CD4-positive, alpha-beta T cell (primary cell): Measurements from ENCODE around the gene CACNA2D2. TPM values are rescaled to one million over a fixed set of nuclear protein-coding genes. Genes with fewer than 3 reads are reported as not detected.

Experiments
- ATAC-seq: fragments of 200-7000 bp; cut with Tn5 transposase; one replicate; pipeline ENCODE4 v1.10.0; 2022; ENCODE audit warnings: mild to moderate bottlenecking; ENCODE audit not compliant: poor library complexity
- CTCF ChIA-PET: fragments of 350-600 bp; sonication (Branson Sonifier 250); formaldehyde crosslinking; loops from one replicate; lab custom pipeline; 2021; ENCODE audit warnings: antibody characterized with exemption, inconsistent platforms; lab: Charles Lee
- POLR2A ChIA-PET: fragments of 350-600 bp; sonication (Branson Sonifier 250); formaldehyde crosslinking; loops from one replicate; lab custom pipeline; 2021; ENCODE audit warnings: antibody characterized with exemption, inconsistent platforms; lab: Charles Lee
- DNase-seq, 14 experiments: peaks; one replicate each; pipeline ENCODE4 v3.0.0-alpha.2; 2013 to 2020; ENCODE audit warnings: mixed read lengths in 2 of 14
- H3K27ac ChIP-seq, 2 donors: one replicate each; pipeline versions ENCODE4 v1.5.1 to v1.7.0; 2013; ENCODE audit warnings: low read length in 2 of 2, low read depth in 1 of 2, mild to moderate bottlenecking in 1 of 2
- H3K27me3 ChIP-seq, 2 experiments: 1 replicate in 1 of 2; 2 replicates in 1 of 2; pipeline versions ENCODE4 v1.6.1 to v1.7.0; 2013; ENCODE audit warnings: low read length in 2 of 2, control low read depth in 1 of 2, mild to moderate bottlenecking in 1 of 2, moderate library complexity in 1 of 2; ENCODE audit not compliant: insufficient read depth in 2 of 2, control insufficient read depth in 1 of 2
- H3K36me3 ChIP-seq: one replicate; pipeline ENCODE4 v1.6.1; 2013; ENCODE audit warnings: low read length, control low read depth; ENCODE audit not compliant: insufficient read depth
- H3K4me1 ChIP-seq: one replicate; pipeline ENCODE4 v1.6.1; 2013; ENCODE audit warnings: low read length, control low read depth; ENCODE audit not compliant: insufficient read depth
- H3K4me3 ChIP-seq: one replicate; pipeline ENCODE4 v1.5.1; 2013; ENCODE audit warnings: mild to moderate bottlenecking, low read length, moderate library complexity
- H3K9me3 ChIP-seq, 2 experiments: 1 replicate in 1 of 2; 2 replicates in 1 of 2; pipeline versions ENCODE4 v1.6.1 to v1.7.0; 2013; ENCODE audit warnings: low read length in 2 of 2, mild to moderate bottlenecking in 2 of 2, control low read depth in 1 of 2, moderate library complexity in 1 of 2; ENCODE audit not compliant: control insufficient read depth in 1 of 2, insufficient read depth in 1 of 2
- H3K27ac Mint-ChIP-seq: one replicate; pipeline ENCODE4 v1.8.0; 2020; ENCODE audit warnings: mixed read lengths
- H3K27me3 Mint-ChIP-seq: one replicate; pipeline ENCODE4 v1.8.0; 2021; ENCODE audit warnings: mixed read lengths
- H3K36me3 Mint-ChIP-seq: one replicate; pipeline ENCODE4 v1.8.0; 2021; ENCODE audit warnings: low read depth, mixed read lengths
- H3K4me1 Mint-ChIP-seq: one replicate; pipeline ENCODE4 v1.8.0; 2021; ENCODE audit warnings: low read depth, mixed read lengths
- H3K4me3 Mint-ChIP-seq: one replicate; pipeline ENCODE4 v1.8.0; 2020; ENCODE audit warnings: mild to moderate bottlenecking, mixed read lengths
- H3K9me3 Mint-ChIP-seq: one replicate; pipeline ENCODE4 v1.8.0; 2020; ENCODE audit warnings: mixed read lengths
- CTCF ChIP-seq: fragments of 200-600 bp; IDR thresholded peaks from one replicate; pipeline ENCODE4 v1.8.0; 2022; ENCODE audit warnings: antibody characterized with exemption, mild to moderate bottlenecking
- intact Hi-C, 2 experiments: fragments of 100-400 bp; cut with DNase I in 1 of 2; cut with micrococcal nuclease in 1 of 2; formaldehyde crosslinking; loops; one replicate each; pipeline versions ENCODE4 v1.15.1 to v1.9.0; 2023 to 2025; cut with DNase I, micrococcal nuclease
- total RNA-seq, 174 experiments: library from RNA in 2 of 174; stranded (reverse) in 2 of 174; gene quantifications; one replicate each; pipeline ENCODE4 v1.2.3 and lab custom pipeline; 2021 to 2026

The CACNA2D2 gene
- total RNA-seq, 2 experiments from 2014 or later = 2.5 to 3.8 TPM

- Histone ChIP-seq H3K9me3 (no peaks in the 10 kb centered on the region), H3K27me3 (no peaks in the 10 kb centered on the region), H3K36me3 (no peaks in the 10 kb centered on the region), H3K27ac (no peak overlapping the region), H3K4me3 (no peak overlapping the region), H3K4me1 (peaks cover 45% of the 10 kb centered on the region)
- no peaks in the 10 kb centered on the region for H3K27me3 Mint-ChIP-seq
- TF ChIP-seq CTCF = no peak
- H3K36me3 Mint-ChIP-seq = no peaks in the 10 kb centered on the region
- peak overlapping the region; percentile 95 for H3K27ac Mint-ChIP-seq
- POLR2A ChIA-PET = interaction anchor here (0.6 to 1.1 kb wide), 3 partner anchors 54 to 120 kb away, joined by 3 to 4 read pairs (median 4); partner anchors contain the start of genes CACNA2D2 and HEMK1
- H3K9me3 Mint-ChIP-seq = no peaks in the 10 kb centered on the region
- CTCF ChIA-PET = no interaction called here
- DNase-seq (no peak), ATAC-seq (no peak)
- peak overlapping the region; percentile 88 for H3K4me3 Mint-ChIP-seq
- intact Hi-C loops = no loop called here
- H3K4me1 Mint-ChIP-seq = peaks cover 26% of the 10 kb centered on the region
Observed at GRCh38 chr3:50448752-50449539, 54.5 kb downstream of the CACNA2D2 start.

- Mint-ChIP-seq H3K36me3 (no peaks in the 10 kb centered on the region), H3K4me1 (peaks cover 26% of the 10 kb centered on the region), H3K27me3 (no peaks in the 10 kb centered on the region), H3K9me3 (no peaks in the 10 kb centered on the region), H3K4me3 (no peak overlapping the region), H3K27ac (no peak overlapping the region)
- H3K27me3 ChIP-seq = no peaks in the 10 kb centered on the region
- DNase-seq (peak in 2 of 14 experiments; percentile 35 to 39), ATAC-seq (no peak)
- H3K4me1 ChIP-seq = peaks cover 45% of the 10 kb centered on the region
- TF ChIP-seq CTCF = no peak
- H3K27ac ChIP-seq = no peak overlapping the region
- no peaks in the 10 kb centered on the region for H3K9me3 ChIP-seq
- intact Hi-C loops = no loop called here
- POLR2A ChIA-PET = no interaction called here
- no peaks in the 10 kb centered on the region for H3K36me3 ChIP-seq
- no peak overlapping the region for H3K4me3 ChIP-seq
- CTCF ChIA-PET = no interaction called here
Observed at GRCh38 chr3:50447290-50447840, 56.1 kb downstream of the CACNA2D2 start.

- H3K4me1 ChIP-seq = peaks cover 35% of the 10 kb centered on the region
- H3K4me1 Mint-ChIP-seq = peaks cover 26% of the 10 kb centered on the region
- H3K9me3 ChIP-seq = no peaks in the 10 kb centered on the region
- intact Hi-C loops = loop anchor here in 1 of 2 experiments (1.0 kb wide), 1 partner anchor 32 kb away; no protein-coding TSS in a partner anchor
- no peak overlapping the region for H3K4me3 ChIP-seq
- no peaks in the 10 kb centered on the region for H3K36me3 Mint-ChIP-seq
- H3K27ac Mint-ChIP-seq = no peak overlapping the region
- ChIA-PET CTCF (no interaction called here), POLR2A (no interaction called here)
- H3K36me3 ChIP-seq = no peaks in the 10 kb centered on the region
- H3K27me3 ChIP-seq = no peaks in the 10 kb centered on the region
- no peaks in the 10 kb centered on the region for H3K9me3 Mint-ChIP-seq
- no peak for TF ChIP-seq CTCF
- DNase-seq (no peak), ATAC-seq (no peak)
- no peak overlapping the region for H3K4me3 Mint-ChIP-seq
- no peaks in the 10 kb centered on the region for H3K27me3 Mint-ChIP-seq
- no peak overlapping the region for H3K27ac ChIP-seq
Observed at GRCh38 chr3:50445919-50446318, 57.5 kb downstream of the CACNA2D2 start.
